Measurements from ENCODE around the gene CAMTA1. TPM values are rescaled to one million over a fixed set of nuclear protein-coding genes. Genes with fewer than 3 reads are reported as not detected.

Gene CAMTA1
- total and polyA plus RNA-seq, 9 of the 15 experiments (the other 6 are each of a cell fraction or from before 2014, with no cell fraction given) = 43.9 to 161 (median 65.9) TPM

GRCh38 chr1:7015022-7015421, 229.8 kb downstream of the CAMTA1 start:
- ChIA-PET CTCF (ENCODE audit: low intra/inter-chr PET ratio) (no interaction called here), POLR2A (interaction anchor here (0.6 kb wide), 1 partner anchor 439 kb away, joined by 4 read pairs; no protein-coding TSS in a partner anchor)
- no TSS peak for BruUV-seq (replicated peaks)
- Histone ChIP-seq H3K36me3 (ENCODE audit: control insufficient read depth, insufficient read depth, low read length) (no peaks in the 10 kb centered on the region), H3K79me2 (ENCODE audit: control insufficient read depth, insufficient read depth, low read length) (no peaks in the 10 kb centered on the region), H3K4me2 (ENCODE audit: insufficient read depth, low read length) (no peak overlapping the region), H3K4me1 (replicated peaks in 1 of 2; ENCODE audit: control insufficient read depth in 2 of 2, insufficient read depth in 2 of 2, low read length in 2 of 2) (peaks cover 0 to 5% of the 10 kb centered on the region in 2 experiments; a peak in 1 of 5 replicates), H4K20me1 (replicated peaks; ENCODE audit: control insufficient read depth, insufficient read depth, low read length) (no peaks in the 10 kb centered on the region), H3K4me3 (no peak overlapping the region), H3K27ac (ENCODE audit: extremely low read depth, low read depth, low read length) (no peak overlapping the region), H3K27me3 (ENCODE audit: control insufficient read depth in 2 of 2, insufficient read depth in 2 of 2, low read length in 2 of 2) (peaks cover 46 to 92% of the 10 kb centered on the region in 2 experiments), H2AFZ (ENCODE audit: low read depth, low read length) (no peak overlapping the region), H3K9ac (ENCODE audit: insufficient read depth in 1 of 2, low read depth in 2 of 2, low read length in 2 of 2) (no peak overlapping the region), H3K9me1 (ENCODE audit: control insufficient read depth, insufficient read depth, low read length) (no peaks in the 10 kb centered on the region), H3K9me3 (replicated peaks; ENCODE audit: control insufficient read depth, insufficient read depth, low read depth, low read length) (no peaks in the 10 kb centered on the region)
- DNase-seq (ENCODE audit: extremely low read depth in 1 of 4, low spot score in 3 of 4) (no peak), FAIRE-seq (no peak), ATAC-seq (no peak)
- intact Hi-C loops (cut with micrococcal nuclease) (no loop called here), in situ Hi-C loops (cut with MboI) (no loop called here)
- TF ChIP-seq ZNF239 (CRISPR knock-in tag; IDR thresholded peaks at IDR 0.05) (no peak), SAFB2 (IDR thresholded peaks at IDR 0.05; ENCODE audit: borderline replicate concordance, low read depth, low read length, severe bottlenecking) (no peak), STAT5B (CRISPR knock-in tag; IDR thresholded peaks at IDR 0.05) (no peak), CHD2 (IDR thresholded peaks at IDR 0.05; ENCODE audit: low read depth, low read length) (no peak), MEF2D (tag; conservative IDR thresholded peaks at IDR 0.05; ENCODE audit: low read depth) (no peak), CBFA2T3 (IDR thresholded peaks at IDR 0.05) (no peak)
- TF ChIP-seq, protein P1, sequence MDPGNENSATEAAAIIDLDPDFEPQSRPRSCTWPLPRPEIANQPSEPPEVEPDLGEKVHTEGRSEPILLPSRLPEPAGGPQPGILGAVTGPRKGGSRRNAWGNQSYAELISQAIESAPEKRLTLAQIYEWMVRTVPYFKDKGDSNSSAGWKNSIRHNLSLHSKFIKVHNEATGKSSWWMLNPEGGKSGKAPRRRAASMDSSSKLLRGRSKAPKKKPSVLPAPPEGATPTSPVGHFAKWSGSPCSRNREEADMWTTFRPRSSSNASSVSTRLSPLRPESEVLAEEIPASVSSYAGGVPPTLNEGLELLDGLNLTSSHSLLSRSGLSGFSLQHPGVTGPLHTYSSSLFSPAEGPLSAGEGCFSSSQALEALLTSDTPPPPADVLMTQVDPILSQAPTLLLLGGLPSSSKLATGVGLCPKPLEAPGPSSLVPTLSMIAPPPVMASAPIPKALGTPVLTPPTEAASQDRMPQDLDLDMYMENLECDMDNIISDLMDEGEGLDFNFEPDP (CRISPR knock-in tag; IDR thresholded peaks at IDR 0.05) = no peak
- TF ChIP-seq, protein P2, sequence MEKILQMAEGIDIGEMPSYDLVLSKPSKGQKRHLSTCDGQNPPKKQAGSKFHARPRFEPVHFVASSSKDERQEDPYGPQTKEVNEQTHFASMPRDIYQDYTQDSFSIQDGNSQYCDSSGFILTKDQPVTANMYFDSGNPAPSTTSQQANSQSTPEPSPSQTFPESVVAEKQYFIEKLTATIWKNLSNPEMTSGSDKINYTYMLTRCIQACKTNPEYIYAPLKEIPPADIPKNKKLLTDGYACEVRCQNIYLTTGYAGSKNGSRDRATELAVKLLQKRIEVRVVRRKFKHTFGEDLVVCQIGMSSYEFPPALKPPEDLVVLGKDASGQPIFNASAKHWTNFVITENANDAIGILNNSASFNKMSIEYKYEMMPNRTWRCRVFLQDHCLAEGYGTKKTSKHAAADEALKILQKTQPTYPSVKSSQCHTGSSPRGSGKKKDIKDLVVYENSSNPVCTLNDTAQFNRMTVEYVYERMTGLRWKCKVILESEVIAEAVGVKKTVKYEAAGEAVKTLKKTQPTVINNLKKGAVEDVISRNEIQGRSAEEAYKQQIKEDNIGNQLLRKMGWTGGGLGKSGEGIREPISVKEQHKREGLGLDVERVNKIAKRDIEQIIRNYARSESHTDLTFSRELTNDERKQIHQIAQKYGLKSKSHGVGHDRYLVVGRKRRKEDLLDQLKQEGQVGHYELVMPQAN (IDR thresholded peaks at IDR 0.05; ENCODE audit: borderline replicate concordance) = no peak
- TF ChIP-seq, protein P3, sequence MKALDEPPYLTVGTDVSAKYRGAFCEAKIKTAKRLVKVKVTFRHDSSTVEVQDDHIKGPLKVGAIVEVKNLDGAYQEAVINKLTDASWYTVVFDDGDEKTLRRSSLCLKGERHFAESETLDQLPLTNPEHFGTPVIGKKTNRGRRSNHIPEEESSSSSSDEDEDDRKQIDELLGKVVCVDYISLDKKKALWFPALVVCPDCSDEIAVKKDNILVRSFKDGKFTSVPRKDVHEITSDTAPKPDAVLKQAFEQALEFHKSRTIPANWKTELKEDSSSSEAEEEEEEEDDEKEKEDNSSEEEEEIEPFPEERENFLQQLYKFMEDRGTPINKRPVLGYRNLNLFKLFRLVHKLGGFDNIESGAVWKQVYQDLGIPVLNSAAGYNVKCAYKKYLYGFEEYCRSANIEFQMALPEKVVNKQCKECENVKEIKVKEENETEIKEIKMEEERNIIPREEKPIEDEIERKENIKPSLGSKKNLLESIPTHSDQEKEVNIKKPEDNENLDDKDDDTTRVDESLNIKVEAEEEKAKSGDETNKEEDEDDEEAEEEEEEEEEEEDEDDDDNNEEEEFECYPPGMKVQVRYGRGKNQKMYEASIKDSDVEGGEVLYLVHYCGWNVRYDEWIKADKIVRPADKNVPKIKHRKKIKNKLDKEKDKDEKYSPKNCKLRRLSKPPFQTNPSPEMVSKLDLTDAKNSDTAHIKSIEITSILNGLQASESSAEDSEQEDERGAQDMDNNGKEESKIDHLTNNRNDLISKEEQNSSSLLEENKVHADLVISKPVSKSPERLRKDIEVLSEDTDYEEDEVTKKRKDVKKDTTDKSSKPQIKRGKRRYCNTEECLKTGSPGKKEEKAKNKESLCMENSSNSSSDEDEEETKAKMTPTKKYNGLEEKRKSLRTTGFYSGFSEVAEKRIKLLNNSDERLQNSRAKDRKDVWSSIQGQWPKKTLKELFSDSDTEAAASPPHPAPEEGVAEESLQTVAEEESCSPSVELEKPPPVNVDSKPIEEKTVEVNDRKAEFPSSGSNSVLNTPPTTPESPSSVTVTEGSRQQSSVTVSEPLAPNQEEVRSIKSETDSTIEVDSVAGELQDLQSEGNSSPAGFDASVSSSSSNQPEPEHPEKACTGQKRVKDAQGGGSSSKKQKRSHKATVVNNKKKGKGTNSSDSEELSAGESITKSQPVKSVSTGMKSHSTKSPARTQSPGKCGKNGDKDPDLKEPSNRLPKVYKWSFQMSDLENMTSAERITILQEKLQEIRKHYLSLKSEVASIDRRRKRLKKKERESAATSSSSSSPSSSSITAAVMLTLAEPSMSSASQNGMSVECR (CRISPR knock-in tag; IDR thresholded peaks at IDR 0.05) = no peak
- 0% methylated on average over 7 of the region's 7 CpGs for WGBS (ENCODE audit: insufficient coverage, low coverage, missing lambda C conversion rate)
